ENCODE measurements around the gene PTPRG. TPM values are rescaled to one million over a fixed set of nuclear protein-coding genes. Genes with fewer than 3 reads are reported as not detected.

Gene PTPRG
- total RNA-seq, 1 donor from 2014 or later: 25.2 TPM

GRCh38 chr3:61559136-61559731, 2.1 kb upstream of the PTPRG start:
- DNase-seq (ENCODE audit: low read depth): no peak
- TF ChIP-seq CTCF (IDR thresholded peaks at IDR 0.05; ENCODE audit: insufficient read depth, low read length, poor library complexity, severe bottlenecking): peak; percentile 11
- Histone ChIP-seq H3K27me3 (ENCODE audit: control insufficient read depth, insufficient read depth, low read length) (no peaks in the 10 kb centered on the region), H3K4me3 (ENCODE audit: low read depth, low read length) (no peak overlapping the region), H3K36me3 (ENCODE audit: control insufficient read depth, insufficient read depth, low read length) (no peaks in the 10 kb centered on the region)

DNA sequence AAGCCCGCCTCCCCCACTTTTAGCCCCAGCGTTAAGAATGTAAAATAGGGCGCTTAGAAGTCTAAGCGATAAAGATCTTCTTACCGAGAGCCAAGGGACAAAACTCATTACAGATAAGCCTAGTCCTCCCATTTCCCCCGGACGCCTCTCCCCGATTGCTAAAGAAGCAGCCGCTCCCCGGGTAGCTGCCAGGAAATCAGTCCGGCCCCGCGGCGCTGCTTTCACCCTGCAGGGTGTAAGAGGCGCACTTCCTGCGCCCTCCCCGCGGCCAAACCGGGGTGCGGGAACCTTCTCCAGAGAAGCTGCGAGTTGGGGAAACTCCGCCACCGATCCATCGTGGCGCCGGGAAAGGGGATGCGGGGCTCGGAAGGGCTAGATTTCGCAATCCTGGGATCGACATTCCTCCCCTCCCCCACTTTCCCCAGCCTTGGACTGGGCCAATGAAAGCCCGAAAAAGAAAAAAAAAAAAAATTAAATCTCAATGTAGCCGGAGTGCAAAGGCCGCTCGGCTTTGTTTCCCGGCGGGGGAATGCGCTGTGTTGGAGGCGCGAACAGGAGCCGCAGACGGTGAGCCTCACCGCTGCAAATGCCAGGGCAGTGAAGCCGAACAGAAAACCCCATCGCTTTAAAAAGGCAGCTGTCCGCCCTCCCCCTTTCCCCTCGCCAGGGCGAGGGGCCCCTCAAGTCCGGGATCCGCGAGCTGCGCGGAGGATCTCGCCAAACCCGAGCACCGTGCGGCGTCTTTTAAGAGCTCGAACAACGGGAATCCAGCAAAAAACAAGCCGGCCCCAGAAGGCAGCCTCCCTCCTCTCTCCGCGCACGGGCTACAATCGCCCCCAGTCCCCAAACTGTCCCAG, 626 bp upstream of the PTPRG start:
- TF ChIP-seq CTCF (IDR thresholded peaks at IDR 0.05; ENCODE audit: insufficient read depth, low read length, poor library complexity, severe bottlenecking): peak; percentile 6
- Histone ChIP-seq H3K36me3 (ENCODE audit: control insufficient read depth, insufficient read depth, low read length) (no peaks in the 10 kb centered on the region), H3K27me3 (ENCODE audit: control insufficient read depth, insufficient read depth, low read length) (no peaks in the 10 kb centered on the region), H3K4me3 (ENCODE audit: low read depth, low read length) (peak overlapping the region; percentile 92)
- DNase-seq (ENCODE audit: low read depth): peak; percentile 54

DNA sequence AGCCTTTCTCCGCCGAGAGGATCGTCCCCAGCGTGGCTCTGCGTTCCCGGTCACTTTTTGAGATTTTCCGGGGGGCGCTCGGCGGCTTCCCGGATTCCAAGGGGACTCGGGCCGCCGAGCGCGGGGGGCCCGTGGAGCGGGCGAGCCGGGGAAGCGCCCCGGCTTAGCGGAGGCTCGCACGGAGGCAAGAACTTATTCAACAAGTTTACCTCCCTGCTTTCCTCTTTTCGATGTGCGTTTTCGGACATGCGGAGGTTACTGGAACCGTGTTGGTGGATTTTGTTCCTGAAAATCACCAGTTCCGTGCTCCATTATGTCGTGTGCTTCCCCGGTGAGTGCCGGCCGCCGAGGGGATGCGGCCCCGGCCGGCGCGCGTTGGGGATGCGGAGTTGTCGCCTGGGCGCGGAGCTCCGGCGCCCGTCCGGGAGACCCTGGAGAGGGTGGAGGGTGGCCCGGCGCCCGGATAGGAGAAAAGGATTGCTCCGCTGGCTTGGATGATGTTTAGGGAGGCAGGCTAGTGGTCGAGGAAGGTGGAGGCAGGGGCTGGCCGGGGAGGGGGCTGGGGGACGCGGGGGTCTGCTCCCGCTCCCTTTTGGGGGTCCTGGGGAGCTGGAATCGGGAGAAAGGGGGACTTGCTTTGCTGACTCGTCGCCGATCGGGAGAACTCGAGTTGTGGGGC, 810 bp downstream of the PTPRG start:
- no peak for TF ChIP-seq CTCF (IDR thresholded peaks at IDR 0.05; ENCODE audit: insufficient read depth, low read length, poor library complexity, severe bottlenecking)
- Histone ChIP-seq H3K27me3 (ENCODE audit: control insufficient read depth, insufficient read depth, low read length) (no peaks in the 10 kb centered on the region), H3K4me3 (ENCODE audit: low read depth, low read length) (peak overlapping the region; percentile 92), H3K36me3 (ENCODE audit: control insufficient read depth, insufficient read depth, low read length) (no peaks in the 10 kb centered on the region)
- DNase-seq (ENCODE audit: low read depth): no peak

DNA sequence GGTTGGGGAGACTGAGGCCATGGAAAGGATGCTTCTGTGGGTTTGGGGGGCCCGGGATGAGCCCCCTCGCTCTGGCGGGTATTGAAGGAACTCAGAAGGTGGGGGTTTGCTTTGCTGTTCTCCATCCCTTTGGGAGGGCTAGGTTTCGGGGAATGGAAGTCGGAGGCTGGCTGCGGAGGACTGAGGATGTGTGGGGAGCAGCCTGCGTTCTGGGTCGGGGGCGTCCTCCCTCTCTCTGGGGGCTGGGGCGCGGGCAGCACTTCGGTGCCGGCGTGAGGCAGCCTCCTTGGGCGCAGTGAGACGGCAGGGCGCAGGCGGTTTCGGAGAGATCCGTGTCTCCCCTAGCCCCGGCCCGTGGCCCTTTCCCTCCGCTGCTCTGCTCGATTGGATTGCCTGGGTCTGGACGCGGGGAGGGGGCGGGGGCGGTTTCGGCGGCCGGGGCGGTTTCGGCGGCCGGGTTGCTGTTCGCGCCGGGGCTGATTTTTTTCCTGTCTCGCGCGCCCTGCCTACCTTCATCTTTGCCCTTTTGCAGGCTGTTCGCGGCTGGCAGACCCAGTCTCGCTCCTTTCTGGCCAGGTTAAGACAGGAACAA, 1.4 kb downstream of the PTPRG start:
- Histone ChIP-seq H3K36me3 (ENCODE audit: control insufficient read depth, insufficient read depth, low read length) (no peaks in the 10 kb centered on the region), H3K27me3 (ENCODE audit: control insufficient read depth, insufficient read depth, low read length) (no peaks in the 10 kb centered on the region), H3K4me3 (ENCODE audit: low read depth, low read length) (peak overlapping the region; percentile 92)
- no peak for TF ChIP-seq CTCF (IDR thresholded peaks at IDR 0.05; ENCODE audit: insufficient read depth, low read length, poor library complexity, severe bottlenecking)
- no peak for DNase-seq (ENCODE audit: low read depth)

DNA sequence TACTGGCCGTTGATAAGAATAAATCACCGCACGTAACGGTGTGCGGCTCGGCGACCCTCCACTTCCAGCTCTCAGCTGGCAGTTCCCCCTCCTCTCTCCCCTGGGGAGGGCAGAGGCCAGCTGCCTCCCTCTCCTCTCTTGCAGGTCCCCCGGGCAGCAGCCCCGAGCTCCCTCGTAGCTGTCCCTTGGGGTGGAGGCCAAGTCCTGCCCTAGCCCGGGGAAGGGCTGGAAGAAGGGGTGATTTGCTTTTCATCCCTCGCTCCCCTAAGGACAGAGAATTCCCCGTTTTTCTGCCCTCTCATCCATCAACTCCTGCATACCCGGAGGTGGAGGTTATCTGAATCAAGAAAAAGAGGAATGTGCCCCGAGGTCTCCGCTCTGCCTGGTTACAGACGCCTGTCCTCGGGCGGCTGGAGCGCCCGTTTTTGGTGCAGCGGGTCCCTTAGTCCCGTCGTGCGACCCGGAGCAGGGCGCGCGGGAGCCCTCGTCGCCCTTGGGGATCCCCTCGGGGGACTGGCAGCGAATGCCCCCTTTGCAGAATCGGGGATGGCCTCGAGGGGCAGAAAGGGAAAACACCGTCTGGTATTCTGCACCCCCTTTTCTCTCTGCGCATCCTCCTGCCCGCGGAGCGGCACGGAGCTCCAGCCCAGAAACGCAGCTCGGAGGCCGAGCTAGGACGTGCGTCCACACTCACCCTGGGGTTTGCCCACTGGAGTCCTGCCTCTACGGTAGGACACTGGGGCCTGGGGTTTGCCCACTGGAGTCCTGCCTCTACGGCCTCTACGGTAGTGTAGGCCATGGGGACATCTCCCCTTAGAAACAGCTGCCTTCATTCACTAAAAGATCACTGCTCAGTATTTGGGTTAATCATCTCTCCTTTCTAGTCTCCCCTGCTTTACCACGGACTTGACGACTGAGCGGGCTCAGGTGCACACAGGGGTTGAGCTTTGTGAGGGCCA, 2.2 kb downstream of the PTPRG start:
- Histone ChIP-seq H3K4me3 (ENCODE audit: low read depth, low read length) (peak overlapping the region; percentile 92), H3K27me3 (ENCODE audit: control insufficient read depth, insufficient read depth, low read length) (no peaks in the 10 kb centered on the region), H3K36me3 (ENCODE audit: control insufficient read depth, insufficient read depth, low read length) (no peaks in the 10 kb centered on the region)
- DNase-seq (ENCODE audit: low read depth): no peak
- TF ChIP-seq CTCF (IDR thresholded peaks at IDR 0.05; ENCODE audit: insufficient read depth, low read length, poor library complexity, severe bottlenecking): no peak
